HL-60/S4 treated with retinoic acid at 250 ng/mL for 4 days and 3 days (cell line): ENCODE measurements around the gene ARL16.

Experiments used
- in situ Hi-C: fragments of 300-500 bp; cut with MboI; formaldehyde crosslinking; loops from 2 replicates; pipeline ENCODE4 v1.7.0; 2022; ENCODE audit warnings: low sequenced_read_pairs

ARL16 gene

GRCh38 chr17:81673561-81674258 is 9.9 kb downstream of the ARL16 start:
- in situ Hi-C loops = no loop called here

DNA sequence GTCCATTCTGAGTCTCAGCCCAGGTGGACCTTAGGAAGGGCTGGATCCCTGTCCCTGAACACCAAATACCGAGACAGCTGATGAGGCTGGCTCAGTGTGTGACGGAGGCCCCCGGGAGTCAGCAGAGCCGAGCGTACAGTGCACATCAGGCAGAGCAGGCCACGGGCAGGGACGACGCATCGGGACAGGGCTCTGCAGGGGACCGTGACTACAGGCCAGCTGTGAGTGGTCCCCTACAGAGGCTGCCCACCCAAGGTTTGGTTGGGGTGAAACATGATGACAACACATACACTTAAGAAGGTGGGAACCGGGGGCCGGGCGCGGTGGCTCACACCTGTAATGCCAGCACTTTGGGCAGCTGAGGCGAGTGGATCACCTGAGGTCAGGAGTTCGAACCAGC is 10.6 kb downstream of the ARL16 start:
- in situ Hi-C loops = no loop called here

DNA sequence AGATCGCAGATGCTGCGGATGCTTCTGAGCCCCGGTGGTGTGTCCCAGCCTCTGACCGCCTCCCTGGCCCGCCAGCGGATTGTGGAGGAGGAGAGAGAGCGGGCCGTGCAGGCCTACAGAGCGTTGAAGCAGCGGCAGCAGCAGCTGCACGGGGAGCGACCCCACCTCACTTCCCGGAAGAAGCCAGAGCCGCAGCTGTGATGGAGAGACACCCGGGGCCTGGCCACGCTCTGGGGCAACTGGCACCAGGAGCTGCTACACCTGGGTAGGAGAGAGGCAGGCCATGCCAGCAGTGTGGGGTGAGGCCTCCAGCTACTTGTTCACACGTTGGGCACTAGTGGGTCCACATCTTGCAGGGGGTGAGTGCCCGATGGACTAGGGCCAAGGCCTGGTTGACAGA is 11.1 kb downstream of the ARL16 start:
- in situ Hi-C loops = no loop called here

DNA sequence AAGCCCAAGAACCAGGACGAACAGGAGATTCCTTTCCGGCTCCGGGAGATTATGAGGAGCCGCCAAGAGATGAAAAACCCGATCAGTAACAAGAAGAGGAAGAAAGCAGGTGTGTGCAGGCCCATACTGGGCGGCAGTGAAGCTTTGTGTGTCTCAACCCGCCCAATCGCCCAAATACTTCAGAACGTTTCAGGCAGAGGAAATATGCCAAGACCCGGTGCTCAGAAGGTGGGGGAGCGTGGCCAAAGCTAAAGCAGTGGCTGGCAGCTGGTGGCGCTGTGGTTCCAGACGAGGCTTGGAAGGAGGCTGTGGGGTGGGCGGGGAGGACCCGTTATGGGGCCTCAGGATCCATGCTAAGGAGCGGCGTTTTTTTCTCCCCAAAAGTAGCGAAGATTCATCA is 15.8 kb downstream of the ARL16 start:
- in situ Hi-C loops = no loop called here

DNA sequence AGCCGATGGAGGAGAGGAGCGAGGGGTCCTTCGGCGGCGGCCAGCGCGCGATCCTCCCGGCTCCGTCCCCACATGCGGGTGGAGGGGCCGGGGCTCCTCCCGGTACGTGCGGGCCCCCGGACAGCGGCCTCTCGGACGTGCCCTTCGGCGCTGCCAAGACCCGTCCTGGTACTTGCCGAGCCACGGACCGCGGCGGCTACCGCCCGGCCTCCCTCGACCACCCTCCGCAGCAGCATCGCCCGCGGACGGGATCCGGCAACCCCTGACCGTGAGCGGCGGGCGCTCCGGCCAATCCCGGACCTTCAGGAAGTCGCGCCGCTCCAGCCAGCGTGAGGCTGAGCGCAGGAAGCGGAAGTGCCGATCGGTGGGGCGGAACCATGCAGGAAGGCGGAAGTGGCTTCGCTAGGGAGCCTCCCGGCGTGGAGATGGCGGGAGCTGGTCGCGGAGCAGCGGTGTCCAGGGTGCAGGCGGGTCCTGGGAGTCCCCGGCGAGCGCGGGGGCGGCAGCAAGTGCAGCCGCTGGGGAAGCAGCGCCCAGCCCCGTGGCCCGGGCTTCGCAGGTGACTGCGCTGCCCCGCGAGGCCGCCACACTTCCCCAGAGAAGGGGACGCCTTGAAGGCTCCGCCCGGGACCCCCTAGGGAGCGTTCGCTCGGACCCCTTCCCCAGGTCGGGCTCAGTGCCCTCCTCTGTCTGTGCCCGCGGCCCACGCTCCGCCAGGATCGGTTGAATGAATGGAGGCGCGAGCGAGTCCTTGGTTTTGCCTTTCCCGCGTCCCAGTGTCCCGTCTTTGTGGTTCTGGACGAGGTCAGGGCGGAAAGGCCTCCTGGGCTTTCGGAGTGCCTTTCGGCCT is 17.0 kb downstream of the ARL16 start, which contains the start of the genes CCDC137 and OXLD1:
TSS of gene CCDC137 (plus strand) at position 396 of the 850 bp plus-strand sequence. CDS start at position 426, 30 bp downstream.
TSS of gene OXLD1 (minus strand) at position 264 of the 850 bp plus-strand sequence. CDS start at position 236, 28 bp downstream.
- in situ Hi-C loops = no loop called here

DNA sequence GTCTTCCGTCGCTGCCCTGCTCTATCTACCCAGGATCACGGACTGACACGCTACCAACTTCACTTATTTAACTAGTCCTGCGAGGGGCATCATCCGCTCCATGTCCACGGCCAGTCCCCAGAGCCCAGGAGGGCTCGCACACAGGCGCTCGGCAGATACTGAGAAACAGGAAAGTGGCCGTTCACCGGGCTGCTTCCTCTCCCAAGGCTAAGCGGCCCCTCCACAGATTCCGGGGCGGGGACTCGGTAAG is 17.6 kb downstream of the ARL16 start:
- in situ Hi-C loops = no loop called here

DNA sequence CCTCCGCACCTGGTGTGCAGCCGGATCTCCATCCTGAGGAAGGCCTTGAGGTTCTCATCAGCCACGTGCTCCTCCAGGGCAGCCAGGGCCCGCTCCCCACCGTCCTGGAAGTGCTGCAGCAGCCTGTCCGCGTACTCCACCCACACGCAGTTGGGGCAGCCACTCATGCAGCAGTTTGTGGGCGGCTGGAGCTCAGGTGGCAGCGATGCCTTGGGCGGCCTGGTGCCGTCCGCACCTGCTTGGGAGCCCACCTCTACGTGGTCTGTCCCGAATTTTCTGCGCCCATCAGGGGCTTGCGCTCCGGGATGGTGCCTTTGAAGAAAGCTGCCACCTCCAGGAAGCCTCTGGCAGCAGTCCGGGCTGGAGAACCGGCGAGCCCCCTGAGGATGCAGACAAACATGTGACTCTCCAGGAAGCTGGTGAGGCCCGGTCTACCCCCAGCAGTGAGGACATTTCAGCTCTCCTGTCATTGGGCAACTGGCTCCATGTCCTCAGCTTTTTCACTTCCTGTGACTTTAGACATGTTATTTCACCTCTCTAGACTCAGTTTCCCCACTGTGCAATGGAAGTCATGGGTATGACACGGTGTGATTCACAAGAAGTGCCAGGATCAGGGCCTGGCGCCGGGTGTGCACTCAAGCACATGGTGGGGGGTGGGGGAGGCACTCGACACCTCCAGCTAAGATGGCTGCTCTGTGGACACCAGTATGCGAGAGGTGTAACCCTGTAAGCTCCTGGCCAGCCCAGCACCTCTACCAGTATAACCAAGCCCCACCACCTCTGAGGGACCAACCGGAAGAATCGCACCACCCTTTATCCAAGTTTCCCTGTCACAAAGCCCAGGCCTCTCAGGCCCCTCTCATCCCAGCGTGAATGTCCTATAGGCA is 18.1 kb downstream of the ARL16 start:
- in situ Hi-C loops = no loop called here

GRCh38 chr17:81664051-81664470 is 19.5 kb downstream of the ARL16 start:
- in situ Hi-C loops = no loop called here

DNA sequence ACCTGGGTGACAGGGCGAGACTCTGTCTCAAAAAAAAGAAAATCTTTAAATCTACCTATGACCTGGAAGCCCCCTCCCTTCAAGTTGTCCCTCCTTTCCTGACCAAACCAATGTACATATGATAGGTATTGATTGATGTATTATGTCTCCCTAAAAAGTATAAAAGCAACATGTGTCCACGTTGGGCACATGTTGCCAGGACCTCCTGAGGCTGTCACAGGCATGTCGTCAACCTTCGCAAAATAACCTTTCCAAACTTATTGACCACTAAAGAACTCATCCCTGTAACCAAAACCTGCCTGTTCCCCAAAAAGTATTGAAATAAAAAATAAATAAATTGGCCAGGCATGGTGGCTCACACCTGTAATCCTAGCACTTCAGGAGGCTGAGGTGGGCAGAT is 21.6 kb downstream of the ARL16 start:
- in situ Hi-C loops = no loop called here

DNA sequence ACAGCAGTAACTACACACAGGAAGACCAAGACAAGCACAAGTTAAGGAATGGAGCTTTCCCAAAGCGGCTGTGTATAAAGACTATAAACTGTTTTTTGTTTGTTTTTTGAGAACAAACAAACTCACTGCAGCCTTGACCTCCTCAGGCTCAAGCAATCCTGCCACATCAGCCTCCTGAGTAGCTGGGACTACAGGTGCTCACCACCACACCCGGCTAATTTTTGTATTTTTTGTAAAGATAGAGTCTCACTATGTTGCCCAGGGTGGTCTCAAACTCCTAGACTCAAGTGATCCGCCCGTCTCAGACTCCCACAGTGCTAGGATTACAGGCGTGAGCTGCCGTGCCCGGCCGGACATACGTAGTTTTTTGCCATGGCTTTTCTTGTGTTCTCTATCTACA is 23.2 kb downstream of the ARL16 start:
- in situ Hi-C loops = no loop called here

DNA sequence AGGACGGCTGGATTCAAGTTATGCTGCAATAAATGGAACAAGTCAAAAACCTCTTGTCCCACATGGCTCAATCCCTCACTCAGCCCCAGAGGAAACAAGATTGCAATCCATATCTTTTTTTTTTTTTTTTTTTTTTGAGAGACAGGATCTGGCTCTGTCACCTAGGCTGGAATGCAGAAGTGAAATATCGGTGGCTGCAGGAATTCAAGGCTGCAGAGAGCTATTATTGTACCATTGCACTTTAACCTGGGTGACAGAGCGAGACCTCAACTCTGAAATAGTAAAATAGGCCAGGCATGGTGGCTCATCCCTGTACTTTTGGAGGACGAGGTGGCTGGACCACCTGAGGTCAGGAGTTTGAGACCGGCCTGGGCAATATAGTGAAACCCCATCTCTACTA is 24.6 kb downstream of the ARL16 start:
- in situ Hi-C loops = no loop called here

DNA sequence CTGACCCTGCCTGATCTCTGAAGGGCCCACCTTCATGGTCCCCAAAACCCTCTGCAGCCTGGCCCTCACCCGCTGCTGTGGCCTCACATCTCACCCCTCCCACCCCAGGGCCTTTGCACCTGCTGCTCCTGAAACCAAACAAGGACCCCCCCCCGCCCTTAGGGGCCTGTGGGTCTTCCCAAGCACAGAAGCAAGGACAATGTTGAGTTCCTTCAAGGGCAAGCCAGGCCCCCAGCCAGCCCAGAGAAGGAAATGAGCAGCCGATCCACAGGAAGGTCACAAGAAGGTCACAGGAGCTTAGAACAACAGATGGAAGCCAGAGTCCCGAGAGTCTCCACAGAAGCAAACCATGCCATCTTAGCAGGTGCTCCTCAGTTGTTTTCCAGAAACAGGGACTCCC is 26.8 kb downstream of the ARL16 start:
- in situ Hi-C loops = no loop called here

DNA sequence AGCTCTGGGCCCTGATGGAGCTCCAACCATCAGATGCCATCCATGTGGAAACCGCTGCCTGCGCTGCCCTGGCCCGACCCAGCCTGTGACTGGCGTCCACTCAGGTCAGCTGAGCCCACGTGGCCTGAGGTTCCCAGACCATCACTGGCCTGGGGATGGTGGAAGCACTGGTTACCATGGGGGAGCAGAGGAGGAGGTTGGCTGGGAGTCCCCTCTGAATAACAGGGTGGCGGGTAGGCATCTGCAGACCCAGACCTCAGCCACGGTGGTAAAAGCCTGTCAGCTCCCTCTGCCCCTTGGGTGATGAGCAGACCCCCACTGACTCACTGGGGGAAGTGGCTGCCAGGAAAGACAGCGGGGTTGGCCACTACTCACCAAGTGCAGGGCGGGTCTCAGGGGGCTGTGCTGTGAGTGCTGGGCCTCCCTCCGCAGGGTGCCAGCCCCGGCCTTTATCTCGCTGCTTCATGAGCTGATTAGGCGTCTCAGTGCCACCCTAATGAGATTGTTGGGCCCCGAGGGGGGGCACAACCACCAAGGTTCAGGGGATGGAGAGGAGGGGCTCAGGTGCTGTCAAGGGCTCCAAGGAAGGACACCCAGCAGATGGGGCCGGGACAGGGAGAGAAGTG is 27.4 kb downstream of the ARL16 start, which contains the start of gene PDE6G:
TSS of gene PDE6G (minus strand) at position 425 of the 626 bp plus-strand sequence. CDS start 3,237 bp downstream, outside the sequence.
- in situ Hi-C loops = no loop called here

GRCh38 chr17:81655378-81656117 is 28.0 kb downstream of the ARL16 start:
- in situ Hi-C loops = no loop called here

GRCh38 chr17:81652906-81653771 is 30.5 kb downstream of the ARL16 start:
- in situ Hi-C loops = no loop called here

GRCh38 chr17:81651692-81652091 is 31.9 kb downstream of the ARL16 start:
- in situ Hi-C loops = no loop called here

DNA sequence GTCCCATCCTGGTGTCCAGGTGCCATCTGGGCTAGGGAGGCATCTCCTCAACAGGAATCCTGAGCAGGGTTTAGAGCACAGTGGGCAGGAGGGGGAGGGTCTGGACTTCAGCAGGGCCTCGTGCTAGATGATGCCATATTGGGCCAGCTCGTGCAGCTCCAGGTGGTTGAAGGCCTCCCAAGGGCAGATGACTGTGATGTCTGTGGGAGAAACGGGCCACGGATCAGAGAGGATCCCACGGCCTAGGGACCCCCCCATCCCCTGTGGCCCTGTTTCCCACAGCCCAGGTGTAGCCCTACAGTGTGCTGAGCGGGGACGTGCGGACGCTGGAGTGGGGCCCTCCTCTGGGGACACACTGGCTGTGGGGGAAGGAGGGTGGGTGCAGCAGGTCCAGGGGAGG is 32.6 kb downstream of the ARL16 start:
- in situ Hi-C loops = no loop called here

DNA sequence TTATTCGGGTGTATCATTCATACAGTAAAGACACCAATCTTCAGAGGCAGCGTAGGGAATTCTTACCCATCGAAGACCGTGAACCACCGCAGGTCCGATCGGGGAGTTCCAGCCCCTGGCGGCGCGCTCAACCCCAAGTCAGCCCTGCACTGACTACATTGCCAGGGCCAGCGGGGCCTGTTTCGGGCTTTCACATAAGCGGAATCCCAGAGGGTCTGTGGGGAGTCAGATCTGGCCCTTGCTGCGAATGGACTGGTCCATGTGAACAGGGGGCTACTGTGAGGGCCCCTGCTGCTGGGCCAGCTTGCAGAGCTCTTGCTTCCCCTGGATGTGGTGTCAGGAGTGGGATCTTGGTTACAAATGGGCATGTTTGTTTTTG is 34.9 kb downstream of the ARL16 start:
- in situ Hi-C loops = no loop called here

GRCh38 chr17:81648013-81648706 is 35.4 kb downstream of the ARL16 start:
- in situ Hi-C loops = no loop called here
